ENCODE data around the gene HOXB4.

- no peak for TF ChIP-seq SIN3A (IDR thresholded peaks at IDR 0.05; ENCODE audit: borderline replicate concordance, insufficient read depth, low read length)
- no peak for TF ChIP-seq POLR2AphosphoS5 (IDR thresholded peaks at IDR 0.05; ENCODE audit: low read depth, low read length)
- no peak for TF ChIP-seq TAF1 (IDR thresholded peaks at IDR 0.05; ENCODE audit: borderline replicate concordance, insufficient read depth, low read length)
- TF ChIP-seq REST (IDR thresholded peaks at IDR 0.05; ENCODE audit: insufficient read depth in 1 of 2, low read depth in 2 of 2, low read length in 2 of 2), result no peak
- TF ChIP-seq FOXP2 (optimal IDR thresholded peaks at IDR 0.05; ENCODE audit: borderline replicate concordance, extremely low read depth, extremely low read length, insufficient read depth), result no peak
These were observed 38.0 kb upstream of the HOXB4 start for GRCh38 chr17:48615963-48616716.
